Neural cell (in vitro differentiated cells): ENCODE results near the gene MTFP1. TPM values are rescaled to one million over a fixed set of nuclear protein-coding genes. Genes with fewer than 3 reads are reported as not detected.

Source experiments
- H2AFZ ChIP-seq: fragments of 200-600, 300-800 bp; sonication (generic), shearing (Covaris generic); 2 replicates; pipeline ENCODE4 v1.6.0; 2014; ENCODE audit warnings: low read depth, mild to moderate bottlenecking, antibody characterized with exemption, low read length, moderate library complexity
- H3F3A ChIP-seq: fragments of 200-600 bp; shearing (Covaris generic); 2 replicates; pipeline ENCODE4 v1.6.1; 2016; ENCODE audit warnings: mild to moderate bottlenecking, moderate library complexity, mixed read lengths, antibody characterized with exemption, low read length; ENCODE audit not compliant: insufficient read depth, poor library complexity, severe bottlenecking
- H3K27ac ChIP-seq: fragments of 200-600, 300-800 bp; sonication (generic), shearing (Covaris generic); 2 replicates; pipeline ENCODE4 v1.5.1; 2014; ENCODE audit warnings: mild to moderate bottlenecking, low read length, moderate library complexity
- H3K27me3 ChIP-seq: fragments of 300-800, 200-600 bp; sonication (generic), shearing (Covaris generic); 2 replicates; pipeline ENCODE4 v1.6.0; 2014; ENCODE audit warnings: mild to moderate bottlenecking, low read depth, low read length, moderate library complexity; ENCODE audit not compliant: insufficient read depth
- H3K36me3 ChIP-seq: fragments of 300-800, 200-600 bp; sonication (generic), shearing (Covaris generic); 2 replicates; pipeline ENCODE4 v1.5.1; 2014; ENCODE audit warnings: mild to moderate bottlenecking, antibody characterized with exemption, low read length, moderate library complexity; ENCODE audit not compliant: insufficient read depth
- H3K4me2 ChIP-seq: fragments of 300-800, 200-600 bp; sonication (generic), shearing (Covaris generic); 2 replicates; pipeline ENCODE4 v1.6.0; 2014; ENCODE audit warnings: mild to moderate bottlenecking, low read length
- H3K4me3 ChIP-seq: fragments of 300-800, 200-600 bp; sonication (generic), shearing (Covaris generic); 2 replicates; pipeline ENCODE4 v1.5.1; 2014; ENCODE audit warnings: mild to moderate bottlenecking, low read length, moderate library complexity
- H3K79me2 ChIP-seq: fragments of 200-600 bp; shearing (Covaris generic); replicated peaks from 2 replicates; pipeline ENCODE4 v1.6.0; 2014; ENCODE audit warnings: mild to moderate bottlenecking, low read length, moderate library complexity; ENCODE audit not compliant: insufficient read depth
- H3K9ac ChIP-seq: fragments of 300-800, 200-600 bp; sonication (generic), shearing (Covaris generic); 2 replicates; pipeline ENCODE4 v1.6.1; 2016; ENCODE audit warnings: mild to moderate bottlenecking, low read length, mixed read lengths
- H3K9me2 ChIP-seq: fragments of 200-600 bp; shearing (Covaris generic); 2 replicates; pipeline ENCODE4 v1.6.1; 2016; ENCODE audit warnings: mild to moderate bottlenecking, low read length, mixed read lengths; ENCODE audit not compliant: insufficient read depth
- H3K9me3 ChIP-seq: fragments of 200-600, 300-800 bp; sonication (generic), shearing (Covaris generic); 2 replicates; pipeline ENCODE4 v1.6.1; 2016; ENCODE audit warnings: mild to moderate bottlenecking, mixed run types, low read length, moderate library complexity, mixed read lengths
- H4K20me1 ChIP-seq: fragments of 200-600 bp; shearing (Covaris generic); 2 replicates; pipeline ENCODE4 v1.6.1; 2016; ENCODE audit warnings: mild to moderate bottlenecking, mixed run types; ENCODE audit not compliant: insufficient read depth
- EP300 ChIP-seq: fragments of 450-650 bp; conservative IDR thresholded peaks from 2 replicates; pipeline ENCODE4 v1.6.1; 2014; ENCODE audit warnings: antibody characterized with exemption, mild to moderate bottlenecking, moderate library complexity; ENCODE audit not compliant: poor library complexity, severe bottlenecking
- EZH2 ChIP-seq: fragments of 200-600, 300-800 bp; shearing (Covaris generic), sonication (generic); IDR thresholded peaks from 2 replicates; pipeline ENCODE4 v1.6.1; 2014; ENCODE audit warnings: antibody characterized with exemption, low read length, borderline replicate concordance, mild to moderate bottlenecking; ENCODE audit not compliant: insufficient read depth, poor library complexity, severe bottlenecking
- MXI1 ChIP-seq: fragments of 450-650 bp; conservative IDR thresholded peaks from 2 replicates; pipeline ENCODE4 v1.6.1; 2014; ENCODE audit warnings: antibody characterized with exemption, mild to moderate bottlenecking; ENCODE audit not compliant: poor library complexity, severe bottlenecking
- POLR2AphosphoS5 ChIP-seq: IDR thresholded peaks from 2 replicates; pipeline ENCODE4 v1.6.1; 2012
- RAD21 ChIP-seq: fragments of 450-650 bp; conservative IDR thresholded peaks from 2 replicates; pipeline ENCODE4 v1.6.1; 2014; ENCODE audit warnings: antibody characterized with exemption, mild to moderate bottlenecking, moderate library complexity
- REST ChIP-seq: IDR thresholded peaks from 2 replicates; pipeline ENCODE4 v1.6.1; 2012; ENCODE audit warnings: borderline replicate concordance
- SMC3 ChIP-seq: fragments of 450-650 bp; conservative IDR thresholded peaks from 2 replicates; pipeline ENCODE4 v1.6.1; 2014; ENCODE audit warnings: antibody characterized with exemption, mild to moderate bottlenecking, moderate library complexity; ENCODE audit not compliant: poor library complexity
- TAF1 ChIP-seq: IDR thresholded peaks from 2 replicates; pipeline ENCODE4 v1.6.1; 2012; ENCODE audit warnings: low read depth
- polyA plus RNA-seq: library from polyadenylated mRNA; depleted of rRNA; stranded (reverse); fragments of >200 nt; gene quantifications from 2 replicates; pipeline ENCODE4 v1.2.3, GENCODE V29; 2014
- TF ChIP-seq, protein P1 (sequence below): fragments of 450-650 bp; IDR thresholded peaks from 2 replicates; pipeline ENCODE4 v1.5.1; 2014; ENCODE audit warnings: antibody characterized with exemption, mild to moderate bottlenecking, moderate library complexity; ENCODE audit not compliant: poor library complexity, severe bottlenecking

Gene MTFP1
- polyA plus RNA-seq, 1 donor from 2014 or later: 8.1 TPM

DNA sequence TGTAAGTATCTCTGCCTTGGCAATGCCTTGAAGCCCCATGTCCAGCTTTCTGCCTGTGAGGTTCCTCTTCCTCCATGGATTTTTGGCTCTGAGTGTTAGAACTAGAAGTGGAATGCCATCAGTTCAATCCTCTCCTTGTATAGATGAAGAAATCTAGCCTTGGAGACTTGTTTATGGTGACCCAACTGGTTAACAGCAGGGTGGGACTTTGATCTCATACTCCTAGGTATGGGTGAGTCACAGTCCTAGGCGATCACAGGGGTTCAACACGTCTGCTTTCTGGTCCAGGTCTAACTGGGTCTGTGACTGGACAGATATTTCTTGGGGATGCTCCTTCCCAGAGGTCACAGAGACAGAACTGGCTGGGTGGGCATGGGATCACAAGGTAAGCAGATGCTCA, 9.2 kb upstream of the MTFP1 start:
- H3K36me3 ChIP-seq: no peaks in the 10 kb centered on the region
- no peaks in the 10 kb centered on the region for H3K9me2 ChIP-seq

DNA sequence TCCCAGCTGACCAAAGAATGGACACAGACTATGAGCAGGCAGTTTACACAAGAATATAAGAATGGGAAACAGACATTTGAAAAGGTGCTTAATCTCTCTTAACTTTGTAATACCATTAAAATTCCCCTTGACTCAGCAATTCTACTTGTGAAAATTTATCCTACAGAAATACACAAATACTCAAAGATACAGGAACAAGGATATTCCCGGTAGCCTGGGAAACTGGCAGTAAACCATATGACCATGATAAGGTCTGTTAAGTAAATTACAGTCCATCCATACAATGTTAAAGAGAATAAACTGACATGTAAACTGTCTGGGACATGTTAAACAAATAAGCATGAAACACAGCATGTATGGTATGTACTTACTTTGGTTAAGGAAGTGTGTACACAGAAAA, 8.7 kb upstream of the MTFP1 start:
- no peaks in the 10 kb centered on the region for H4K20me1 ChIP-seq
- no peaks in the 10 kb centered on the region for H3F3A ChIP-seq
- H3K79me2 ChIP-seq: no peaks in the 10 kb centered on the region
- no peaks in the 10 kb centered on the region for H3K9me2 ChIP-seq
- H3K27me3 ChIP-seq: no peaks in the 10 kb centered on the region
- H2AFZ ChIP-seq: no peak overlapping the region
- TF ChIP-seq RAD21: no peak
- TF ChIP-seq, protein P1, sequence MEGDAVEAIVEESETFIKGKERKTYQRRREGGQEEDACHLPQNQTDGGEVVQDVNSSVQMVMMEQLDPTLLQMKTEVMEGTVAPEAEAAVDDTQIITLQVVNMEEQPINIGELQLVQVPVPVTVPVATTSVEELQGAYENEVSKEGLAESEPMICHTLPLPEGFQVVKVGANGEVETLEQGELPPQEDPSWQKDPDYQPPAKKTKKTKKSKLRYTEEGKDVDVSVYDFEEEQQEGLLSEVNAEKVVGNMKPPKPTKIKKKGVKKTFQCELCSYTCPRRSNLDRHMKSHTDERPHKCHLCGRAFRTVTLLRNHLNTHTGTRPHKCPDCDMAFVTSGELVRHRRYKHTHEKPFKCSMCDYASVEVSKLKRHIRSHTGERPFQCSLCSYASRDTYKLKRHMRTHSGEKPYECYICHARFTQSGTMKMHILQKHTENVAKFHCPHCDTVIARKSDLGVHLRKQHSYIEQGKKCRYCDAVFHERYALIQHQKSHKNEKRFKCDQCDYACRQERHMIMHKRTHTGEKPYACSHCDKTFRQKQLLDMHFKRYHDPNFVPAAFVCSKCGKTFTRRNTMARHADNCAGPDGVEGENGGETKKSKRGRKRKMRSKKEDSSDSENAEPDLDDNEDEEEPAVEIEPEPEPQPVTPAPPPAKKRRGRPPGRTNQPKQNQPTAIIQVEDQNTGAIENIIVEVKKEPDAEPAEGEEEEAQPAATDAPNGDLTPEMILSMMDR: no peak
- H3K4me2 ChIP-seq: no peak overlapping the region
- no peak overlapping the region for H3K9ac ChIP-seq
- H3K4me3 ChIP-seq: no peak overlapping the region
- no peak overlapping the region for H3K27ac ChIP-seq
- no peaks in the 10 kb centered on the region for H3K9me3 ChIP-seq
- H3K36me3 ChIP-seq: no peaks in the 10 kb centered on the region

More for the DNA sequence above, 9.2 kb upstream of the MTFP1 start:
- no peaks in the 10 kb centered on the region for H4K20me1 ChIP-seq
- no peak overlapping the region for H3K4me2 ChIP-seq
- no peaks in the 10 kb centered on the region for H3K27me3 ChIP-seq
- no peaks in the 10 kb centered on the region for H3F3A ChIP-seq
- H3K9ac ChIP-seq: no peak overlapping the region
- H3K27ac ChIP-seq: no peak overlapping the region
- TF ChIP-seq, protein P1: no peak
- TF ChIP-seq SMC3: no peak
- TF ChIP-seq EZH2: no peak
- TF ChIP-seq RAD21: no peak
- TF ChIP-seq EP300: no peak
- no peak for TF ChIP-seq TAF1
- TF ChIP-seq MXI1: no peak
- TF ChIP-seq POLR2AphosphoS5: no peak
- no peak for TF ChIP-seq REST
- H2AFZ ChIP-seq: no peak overlapping the region
- H3K4me3 ChIP-seq: no peak overlapping the region
- H3K79me2 ChIP-seq: no peaks in the 10 kb centered on the region
- H3K9me3 ChIP-seq: no peaks in the 10 kb centered on the region
